MM.1S (cell line): ENCODE data around the gene FGF3.

Experiments
- CTCF ChIP-seq: fragments of 300-600 bp; sonication (generic); IDR thresholded peaks from 2 replicates; pipeline ENCODE4 v1.5.1; 2016; ENCODE audit warnings: antibody characterized with exemption, low read length, mixed read lengths
- EZH2 ChIP-seq: fragments of 300-600 bp; sonication (generic); optimal IDR thresholded peaks from 2 replicates; pipeline ENCODE3; 2017; ENCODE audit warnings: low read depth, mild to moderate bottlenecking, antibody characterized with exemption, low read length, mixed read lengths
- EZH2phosphoT487 ChIP-seq: fragments of 300-600 bp; sonication (generic); IDR thresholded peaks from 2 replicates; pipeline ENCODE4 v1.6.1; 2018; ENCODE audit warnings: antibody characterized with exemption, low read length

GRCh38 chr11:69803022-69803421, 16.2 kb downstream of the FGF3 start:
- TF ChIP-seq CTCF, result no peak
- TF ChIP-seq EZH2, result no peak
- no peak for TF ChIP-seq EZH2phosphoT487
